NCI-H460 (cell line): Measurements from ENCODE around the gene MISP. TPM values are rescaled to one million over a fixed set of nuclear protein-coding genes. Genes with fewer than 3 reads are reported as not detected.

Experiments
- DNase-seq: peaks from one replicate; pipeline ENCODE4 v3.0.0-alpha.2; 2016; ENCODE audit warnings: low read depth; ENCODE audit errors: extremely low read depth
- small RNA-seq, 2 experiments: library from RNA; depleted of rRNA; stranded (forward); fragments of <200 nt; gene quantifications; one replicate each; pipeline ENCODE3, GENCODE V24; 2014
- total RNA-seq: library from RNA; depleted of rRNA; stranded (reverse); fragments of >200 nt; shearing (Covaris generic); gene quantifications from 2 replicates; pipeline ENCODE4 v1.2.3, GENCODE V29; 2014; rRNA removed

Gene MISP
- total RNA-seq, 1 experiment from 2014 or later = 24.1 TPM

DNA sequence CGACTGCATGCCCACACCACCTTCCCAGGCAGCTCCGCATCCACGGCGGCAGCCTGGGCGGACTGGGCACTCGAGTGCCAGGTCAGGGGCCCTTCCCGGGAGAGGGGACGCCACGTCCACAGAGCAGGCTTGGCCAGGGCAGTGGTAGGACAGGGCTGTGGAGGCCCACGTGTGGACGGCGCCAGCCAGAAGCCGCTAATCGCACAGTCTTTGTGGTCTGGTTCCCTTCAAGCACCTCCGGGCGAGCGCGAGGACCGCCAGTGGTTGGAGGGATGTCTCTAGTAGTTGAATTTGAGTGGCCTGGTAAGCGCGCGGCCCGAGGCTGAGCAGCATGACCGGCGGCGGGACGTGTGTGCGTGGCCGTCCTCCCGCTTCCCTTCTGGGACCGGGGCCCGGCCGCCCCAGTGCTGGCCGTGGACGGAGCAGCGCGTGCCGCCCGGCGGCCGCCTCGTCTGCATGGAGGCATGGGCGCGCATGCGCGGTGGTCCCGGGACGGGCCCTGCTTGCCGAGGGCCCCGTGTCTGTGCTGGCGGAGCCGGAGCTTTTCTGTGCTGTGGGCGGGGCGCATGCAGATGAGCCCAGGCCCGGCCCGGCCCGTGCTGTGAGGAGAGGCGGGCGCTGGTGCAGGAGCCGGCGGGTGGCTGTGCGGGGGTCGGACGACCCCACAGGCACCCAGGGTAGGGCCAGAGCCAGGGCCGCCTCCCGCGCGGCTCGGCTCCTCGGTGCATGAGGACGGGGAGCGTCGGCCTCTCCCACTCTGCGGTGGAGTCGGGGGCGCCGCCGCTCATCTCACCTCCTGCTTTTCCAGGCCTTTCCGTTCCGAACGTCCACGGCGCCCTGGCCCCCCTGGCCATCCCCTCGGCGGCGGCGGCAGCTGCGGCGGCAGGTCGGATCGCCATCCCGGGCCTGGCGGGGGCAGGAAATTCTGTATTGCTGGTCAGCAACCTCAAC lies 55.0 kb downstream of the MISP start:
- DNase-seq = no peak

DNA sequence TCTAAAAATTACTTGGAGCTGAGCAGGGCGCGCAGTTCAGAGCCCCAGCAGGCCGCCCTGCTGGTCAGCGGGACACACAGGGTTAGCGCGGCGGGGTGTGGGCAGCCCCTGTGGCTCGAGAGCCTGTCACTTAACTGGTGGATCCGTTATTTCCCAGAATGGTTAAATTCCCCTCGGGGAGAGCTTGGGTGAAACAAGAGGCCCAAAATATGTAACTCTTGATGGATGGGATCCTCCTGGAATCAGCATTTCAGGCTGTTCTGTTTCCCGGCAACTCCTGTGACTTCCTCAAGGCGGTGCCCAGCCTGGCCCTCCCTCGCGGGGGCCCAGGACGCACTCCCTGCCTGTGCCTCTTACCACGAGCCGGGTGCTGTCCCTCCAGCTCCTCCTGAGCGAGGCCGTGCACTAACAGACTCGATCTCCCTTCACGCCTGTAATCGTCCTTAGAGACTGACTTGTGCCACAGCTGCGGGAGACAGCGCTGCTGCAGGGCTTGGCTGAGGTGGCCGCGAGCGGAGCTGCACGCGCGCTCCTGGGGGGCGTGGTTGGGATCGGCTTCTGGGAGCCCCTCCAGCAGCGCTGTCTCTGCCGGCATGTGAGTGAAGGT lies 56.0 kb downstream of the MISP start:
- no peak for DNase-seq

DNA sequence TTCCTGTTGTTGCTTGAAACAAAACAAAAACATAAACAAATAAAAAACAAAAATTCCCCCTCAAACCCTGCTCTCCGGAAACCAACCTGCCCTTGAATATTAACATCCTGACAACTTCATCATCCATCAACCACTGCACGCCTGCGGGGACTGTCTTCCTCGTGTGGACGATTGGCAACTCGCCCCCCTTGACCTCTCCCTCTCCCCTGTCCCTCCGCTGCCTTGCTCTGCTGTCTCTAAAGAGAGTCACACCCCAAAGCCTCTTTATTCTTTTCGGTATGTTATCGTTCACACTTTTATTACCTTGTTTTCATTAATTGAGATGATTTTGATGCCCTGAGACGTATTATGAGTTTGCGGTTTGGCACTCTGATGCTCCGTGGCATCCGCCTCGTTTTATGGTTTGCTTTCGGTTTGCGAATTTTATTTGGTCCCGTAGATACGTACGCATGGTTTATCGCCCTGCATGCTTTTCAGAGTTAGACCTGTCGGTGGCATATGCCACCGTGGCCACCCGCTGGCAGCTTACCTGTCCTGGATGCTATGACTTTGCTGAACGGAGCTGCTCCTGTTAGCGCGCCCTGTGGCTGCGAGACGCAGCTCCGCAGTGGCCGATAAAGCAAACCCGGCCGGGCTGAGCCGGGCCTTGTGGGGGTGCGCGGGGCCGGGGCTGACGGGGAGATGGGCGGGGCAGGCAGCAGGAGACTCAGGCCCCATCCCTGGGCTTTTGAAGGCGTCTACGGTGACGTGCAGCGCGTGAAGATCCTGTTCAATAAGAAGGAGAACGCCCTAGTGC lies 56.9 kb downstream of the MISP start:
- no peak for DNase-seq

DNA sequence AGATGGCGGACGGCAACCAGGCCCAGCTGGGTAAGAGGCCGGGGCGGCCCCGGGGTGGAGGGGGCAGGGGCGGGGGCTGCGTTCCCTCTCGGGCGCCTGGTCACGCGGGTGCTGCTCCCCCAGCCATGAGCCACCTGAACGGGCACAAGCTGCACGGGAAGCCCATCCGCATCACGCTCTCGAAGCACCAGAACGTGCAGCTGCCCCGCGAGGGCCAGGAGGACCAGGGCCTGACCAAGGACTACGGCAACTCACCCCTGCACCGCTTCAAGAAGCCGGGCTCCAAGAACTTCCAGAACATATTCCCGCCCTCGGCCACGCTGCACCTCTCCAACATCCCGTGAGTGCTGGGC lies 57.5 kb downstream of the MISP start:
- DNase-seq = no peak

- no peak for DNase-seq
Measured at GRCh38 chr19:810077-810855, 59.4 kb downstream of the MISP start.

DNA sequence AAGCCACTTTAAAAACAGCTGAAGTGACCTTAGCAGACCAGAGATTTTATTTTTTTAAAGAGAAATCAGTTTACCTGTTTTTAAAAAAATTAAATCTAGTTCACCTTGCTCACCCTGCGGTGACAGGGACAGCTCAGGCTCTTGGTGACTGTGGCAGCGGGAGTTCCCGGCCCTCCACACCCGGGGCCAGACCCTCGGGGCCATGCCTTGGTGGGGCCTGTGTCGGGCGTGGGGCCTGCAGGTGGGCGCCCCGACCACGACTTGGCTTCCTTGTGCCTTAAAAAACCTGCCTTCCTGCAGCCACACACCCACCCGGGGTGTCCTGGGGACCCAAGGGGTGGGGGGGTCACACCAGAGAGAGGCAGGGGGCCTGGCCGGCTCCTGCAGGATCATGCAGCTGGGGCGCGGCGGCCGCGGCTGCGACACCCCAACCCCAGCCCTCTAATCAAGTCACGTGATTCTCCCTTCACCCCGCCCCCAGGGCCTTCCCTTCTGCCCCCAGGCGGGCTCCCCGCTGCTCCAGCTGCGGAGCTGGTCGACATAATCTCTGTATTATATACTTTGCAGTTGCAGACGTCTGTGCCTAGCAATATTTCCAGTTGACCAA lies 60.1 kb downstream of the MISP start:
- DNase-seq = no peak

DNA sequence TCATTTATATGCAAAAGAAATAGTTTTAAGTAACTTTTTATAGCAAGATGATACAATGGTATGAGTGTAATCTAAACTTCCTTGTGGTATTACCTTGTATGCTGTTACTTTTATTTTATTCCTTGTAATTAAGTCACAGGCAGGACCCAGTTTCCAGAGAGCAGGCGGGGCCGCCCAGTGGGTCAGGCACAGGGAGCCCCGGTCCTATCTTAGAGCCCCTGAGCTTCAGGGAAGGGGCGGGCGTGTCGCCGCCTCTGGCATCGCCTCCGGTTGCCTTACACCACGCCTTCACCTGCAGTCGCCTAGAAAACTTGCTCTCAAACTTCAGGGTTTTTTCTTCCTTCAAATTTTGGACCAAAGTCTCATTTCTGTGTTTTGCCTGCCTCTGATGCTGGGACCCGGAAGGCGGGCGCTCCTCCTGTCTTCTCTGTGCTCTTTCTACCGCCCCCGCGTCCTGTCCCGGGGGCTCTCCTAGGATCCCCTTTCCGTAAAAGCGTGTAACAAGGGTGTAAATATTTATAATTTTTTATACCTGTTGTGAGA lies 60.7 kb downstream of the MISP start:
- DNase-seq = no peak

DNA sequence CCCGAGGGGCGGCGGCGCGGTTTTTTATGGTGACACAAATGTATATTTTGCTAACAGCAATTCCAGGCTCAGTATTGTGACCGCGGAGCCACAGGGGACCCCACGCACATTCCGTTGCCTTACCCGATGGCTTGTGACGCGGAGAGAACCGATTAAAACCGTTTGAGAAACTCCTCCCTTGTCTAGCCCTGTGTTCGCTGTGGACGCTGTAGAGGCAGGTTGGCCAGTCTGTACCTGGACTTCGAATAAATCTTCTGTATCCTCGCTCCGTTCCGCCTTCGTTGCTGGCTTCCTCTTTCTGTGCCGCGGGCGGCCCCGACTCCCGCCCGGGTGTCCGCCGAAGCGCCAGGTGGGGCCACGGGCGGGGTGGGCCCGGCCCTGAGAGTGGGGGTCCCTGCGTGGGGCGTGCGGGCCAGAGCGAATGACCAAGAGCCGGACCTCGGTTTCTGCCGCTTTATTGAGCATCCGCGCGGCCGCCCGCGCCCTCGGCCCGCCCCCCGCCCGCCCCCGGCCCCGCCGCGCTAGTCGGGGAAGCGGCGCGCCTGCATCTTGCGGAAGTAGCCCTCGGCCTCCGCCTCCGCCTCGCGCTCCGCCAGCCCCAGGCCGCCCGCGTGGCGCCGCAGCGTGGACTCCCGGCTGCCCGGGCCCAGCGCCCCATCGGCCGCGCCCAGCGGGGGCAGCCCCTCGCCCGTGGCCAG lies 61.3 kb downstream of the MISP start:
- no peak for DNase-seq

DNA sequence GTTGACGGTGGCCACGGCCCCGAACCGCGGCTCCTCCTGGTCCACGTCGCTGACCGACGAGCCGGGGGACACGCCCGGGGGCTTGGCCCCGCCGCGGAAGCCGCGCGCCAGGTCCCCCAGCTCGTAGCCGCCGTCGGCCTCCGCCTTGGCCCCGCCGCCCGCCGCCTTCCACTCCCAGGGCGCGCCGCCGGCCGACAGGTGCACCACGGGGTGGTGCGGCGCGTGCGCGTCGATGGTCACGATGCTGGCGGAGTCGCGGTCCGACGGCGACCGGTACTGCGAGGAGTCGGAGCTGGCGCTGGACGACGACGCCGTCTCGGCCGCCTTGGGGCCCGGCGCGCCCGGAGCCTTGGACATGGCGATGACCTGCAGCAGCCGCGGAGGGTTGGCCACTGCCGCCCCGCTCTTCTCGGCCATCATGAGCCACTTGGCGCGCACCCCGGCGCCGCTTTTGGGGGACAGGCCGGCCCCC lies 61.9 kb downstream of the MISP start:
- no peak for DNase-seq

DNA sequence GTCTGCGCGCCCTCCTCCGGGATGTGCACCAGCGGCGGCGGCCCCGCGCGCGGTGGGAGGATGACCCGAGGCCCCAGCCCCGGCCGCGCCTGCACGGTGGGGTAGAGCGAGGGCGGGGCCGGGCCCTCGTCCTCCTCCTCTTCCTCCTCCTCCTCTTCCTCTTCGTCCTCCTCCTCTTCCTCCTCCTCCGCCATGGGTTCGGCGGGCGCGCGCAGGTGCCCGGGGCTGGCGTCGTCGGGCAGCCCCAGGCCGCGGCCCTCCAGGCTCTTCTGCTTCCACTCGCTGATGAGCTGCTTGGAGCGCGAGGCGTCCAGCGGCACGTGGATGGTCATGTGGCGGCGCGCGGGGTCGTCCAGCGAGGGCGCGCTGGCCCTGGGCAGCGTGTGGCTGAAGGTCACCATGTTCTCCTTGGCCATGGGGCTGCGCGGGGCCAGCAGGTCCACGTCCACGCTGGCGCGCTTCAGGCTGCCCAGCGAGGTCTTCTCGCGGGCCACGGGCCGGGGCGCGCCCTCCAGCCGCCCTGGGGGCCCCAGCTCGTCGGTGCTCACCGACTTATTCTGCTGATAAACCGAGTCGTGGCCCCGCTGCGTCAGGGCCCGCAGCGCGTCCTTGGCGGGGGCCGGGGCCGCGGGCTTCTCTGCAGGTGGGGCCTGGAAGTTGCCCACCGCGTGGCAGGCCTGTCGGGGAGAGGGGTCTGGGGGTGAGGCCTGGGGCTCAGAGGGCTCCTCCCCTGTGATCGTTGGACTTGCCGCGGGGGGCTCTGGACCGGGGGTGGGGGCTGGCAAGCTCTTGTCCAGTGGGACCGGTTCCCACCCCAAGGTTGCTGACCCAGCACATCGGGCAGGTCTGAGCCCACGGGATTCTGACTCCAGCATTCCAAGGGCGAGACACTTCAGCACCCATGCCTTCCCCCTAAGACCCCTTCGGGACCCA lies 62.6 kb downstream of the MISP start:
- no peak for DNase-seq

Small RNA genes within 50 kb of the gene (small RNA-seq; reads per million reads assigned to genes)
- 0 reads per million in 2 experiments for gene MIR3187

Other genes starting within 250 kb of the MISP start
- gene TPGS1, start 243.6 kb upstream of the MISP start, total RNA-seq = 10.5 and 14.6 TPM in 2 replicates
- 60.6 and 66.0 TPM in 2 replicates for gene CDC34, start 219.4 kb upstream of the MISP start, total RNA-seq
- not detected in 2 replicates for gene GZMM, start 207.1 kb upstream of the MISP start, total RNA-seq
- 614 and 702 TPM in 2 replicates for gene BSG, start 178.5 kb upstream of the MISP start, total RNA-seq
- 0.45 and 0.63 TPM in 2 replicates for gene HCN2, start 161.2 kb upstream of the MISP start, total RNA-seq
- 25.0 and 29.9 TPM in 2 replicates for gene POLRMT, start 117.6 kb upstream of the MISP start, total RNA-seq
- not detected in 2 replicates for gene FGF22, start 111.2 kb upstream of the MISP start, total RNA-seq
- gene RNF126, start 87.9 kb upstream of the MISP start, total RNA-seq = 27.0 and 33.5 TPM in 2 replicates
- 43.3 and 51.7 TPM in 2 replicates for gene FSTL3, start 74.7 kb upstream of the MISP start, total RNA-seq
- gene PRSS57, start 55.7 kb upstream of the MISP start, total RNA-seq = not detected in 2 replicates
- 4.2 and 7.6 TPM in 2 replicates for gene PALM, start 42.2 kb upstream of the MISP start, total RNA-seq
- gene PTBP1, start 46.3 kb downstream of the MISP start, total RNA-seq = 236 and 249 TPM in 2 replicates
- 2.6 and 3.0 TPM in 2 replicates for gene PLPPR3, start 70.8 kb downstream of the MISP start, total RNA-seq
- gene AZU1, start 76.7 kb downstream of the MISP start, total RNA-seq = 0.35 TPM in 1 of 2 replicates, not detected in the other
- gene PRTN3, start 89.9 kb downstream of the MISP start, total RNA-seq = 0.50 and 1.4 TPM in 2 replicates
- gene ELANE, start 101.2 kb downstream of the MISP start, total RNA-seq = 0.40 TPM in 1 of 2 replicates, not detected in the other
- 9.2 and 14.1 TPM in 2 replicates for gene CFD, start 108.6 kb downstream of the MISP start, total RNA-seq
- 10.3 and 12.3 TPM in 2 replicates for gene MED16, start 142.1 kb downstream of the MISP start, total RNA-seq
- gene RNU6-9, start 142.4 kb downstream of the MISP start, total RNA-seq = not detected in 2 replicates
- 28.6 and 35.1 TPM in 2 replicates for gene R3HDM4, start 162.1 kb downstream of the MISP start, total RNA-seq
- not detected in 2 replicates for gene KISS1R, start 166.2 kb downstream of the MISP start, total RNA-seq
- 4.9 and 5.4 TPM in 2 replicates for gene ARID3A, start 174.9 kb downstream of the MISP start, total RNA-seq
- 54.0 and 59.4 TPM in 2 replicates for gene WDR18, start 233.2 kb downstream of the MISP start, total RNA-seq
- not detected in 2 replicates for gene GRIN3B, start 249.3 kb downstream of the MISP start, total RNA-seq